NB4 (cell line): ENCODE results near the gene CALHM4.

ENCODE experiments used
- CTCF ChIP-seq: IDR thresholded peaks from one replicate; pipeline ENCODE4 v1.5.1; 2012; ENCODE audit warnings: low read depth, low read length
- MYC ChIP-seq: IDR thresholded peaks from 2 replicates; pipeline ENCODE4 v1.6.1; 2011; ENCODE audit warnings: low read depth, low read length
- POLR2A ChIP-seq: IDR thresholded peaks from 2 replicates; pipeline ENCODE4 v1.6.1; 2011; ENCODE audit warnings: mild to moderate bottlenecking; ENCODE audit not compliant: insufficient read length; ENCODE audit errors: extremely low read depth

- TF ChIP-seq CTCF (no peak), POLR2A (no peak), MYC (no peak)
Measured at GRCh38 chr6:116568111-116568510, 14.6 kb downstream of the CALHM4 start.
